IMR-90 (cell line): ENCODE results near the gene PTPRO.

Source experiments
- CHD1 ChIP-seq: IDR thresholded peaks from 2 replicates; pipeline ENCODE4 v1.6.1; 2012; ENCODE audit warnings: low read depth, low read length, improper control_type of control experiment
- MXI1 ChIP-seq: IDR thresholded peaks from 2 replicates; pipeline ENCODE4 v1.6.1; 2012; ENCODE audit warnings: low read depth, mild to moderate bottlenecking, low read length, moderate library complexity, borderline replicate concordance
- POLR2A ChIP-seq: IDR thresholded peaks from 2 replicates; pipeline ENCODE4 v1.6.1; 2012; ENCODE audit warnings: mild to moderate bottlenecking, low read depth, low read length
- RFX5 ChIP-seq: IDR thresholded peaks from 2 replicates; pipeline ENCODE4 v1.8.0; 2012; ENCODE audit warnings: low read depth, mild to moderate bottlenecking, low read length, moderate library complexity
- USF2 ChIP-seq: fragments of 150-350 bp; IDR thresholded peaks from 2 replicates; pipeline ENCODE4 v1.6.1; 2017; ENCODE audit warnings: mild to moderate bottlenecking, antibody characterized with exemption, low read length, low read depth
- TF ChIP-seq, protein P1 (sequence below): conservative IDR thresholded peaks from 2 replicates; pipeline ENCODE4 v1.5.1; 2012; ENCODE audit warnings: mild to moderate bottlenecking, low read depth, low read length, improper control_type of control experiment

GRCh38 chr12:15632708-15633107 is 310.4 kb downstream of the PTPRO start:
- no peak for TF ChIP-seq POLR2A
- TF ChIP-seq, protein P1, sequence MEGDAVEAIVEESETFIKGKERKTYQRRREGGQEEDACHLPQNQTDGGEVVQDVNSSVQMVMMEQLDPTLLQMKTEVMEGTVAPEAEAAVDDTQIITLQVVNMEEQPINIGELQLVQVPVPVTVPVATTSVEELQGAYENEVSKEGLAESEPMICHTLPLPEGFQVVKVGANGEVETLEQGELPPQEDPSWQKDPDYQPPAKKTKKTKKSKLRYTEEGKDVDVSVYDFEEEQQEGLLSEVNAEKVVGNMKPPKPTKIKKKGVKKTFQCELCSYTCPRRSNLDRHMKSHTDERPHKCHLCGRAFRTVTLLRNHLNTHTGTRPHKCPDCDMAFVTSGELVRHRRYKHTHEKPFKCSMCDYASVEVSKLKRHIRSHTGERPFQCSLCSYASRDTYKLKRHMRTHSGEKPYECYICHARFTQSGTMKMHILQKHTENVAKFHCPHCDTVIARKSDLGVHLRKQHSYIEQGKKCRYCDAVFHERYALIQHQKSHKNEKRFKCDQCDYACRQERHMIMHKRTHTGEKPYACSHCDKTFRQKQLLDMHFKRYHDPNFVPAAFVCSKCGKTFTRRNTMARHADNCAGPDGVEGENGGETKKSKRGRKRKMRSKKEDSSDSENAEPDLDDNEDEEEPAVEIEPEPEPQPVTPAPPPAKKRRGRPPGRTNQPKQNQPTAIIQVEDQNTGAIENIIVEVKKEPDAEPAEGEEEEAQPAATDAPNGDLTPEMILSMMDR: no peak
- TF ChIP-seq MXI1: no peak
- no peak for TF ChIP-seq RFX5
- no peak for TF ChIP-seq USF2
- no peak for TF ChIP-seq CHD1
